HCT116 (cell line): ENCODE data around the gene MYDGF.
A peak's percentile ranks its signal among the peaks of the same experiment; 100 is the strongest.

Experiments
- CEBPB ChIP-seq: IDR thresholded peaks from 2 replicates; pipeline ENCODE4 v1.6.1; 2012; ENCODE audit warnings: low read depth
- EZH2 ChIP-seq: fragments of 200-600 bp; sonication (generic); IDR thresholded peaks from 2 replicates; pipeline ENCODE4 v1.6.1; 2017; ENCODE audit warnings: antibody characterized with exemption, mixed run types
- EZH2phosphoT487 ChIP-seq: fragments of 200-600 bp; IDR thresholded peaks from 2 replicates; pipeline ENCODE4 v1.6.1; 2018; ENCODE audit warnings: antibody characterized with exemption, borderline replicate concordance
- POLR2A ChIP-seq: IDR thresholded peaks from 2 replicates; pipeline ENCODE4 v1.7.0; 2011; ENCODE audit warnings: borderline replicate concordance; ENCODE audit not compliant: insufficient read depth, insufficient read length; ENCODE audit errors: extremely low read depth
- POLR2AphosphoS5 ChIP-seq: IDR thresholded peaks from 2 replicates; pipeline ENCODE4 v1.6.1; 2011; ENCODE audit warnings: mild to moderate bottlenecking, low read depth, low read length, moderate library complexity
- SIN3A ChIP-seq: IDR thresholded peaks from 2 replicates; pipeline ENCODE4 v1.6.1; 2012; ENCODE audit warnings: low read depth
- YY1 ChIP-seq: IDR thresholded peaks from 2 replicates; pipeline ENCODE4 v1.6.1; 2011; ENCODE audit warnings: low read length, low read depth, moderate library complexity, mild to moderate bottlenecking; ENCODE audit not compliant: insufficient replicate concordance; ENCODE audit errors: extremely low read depth
- TF ChIP-seq, protein P1 (sequence below): IDR thresholded peaks from 2 replicates; pipeline ENCODE4 v1.6.1; 2012
- TF ChIP-seq, protein P2 (sequence below), 3 experiments: fragments of 200-600 bp in 1 of 3; sonication (generic) in 1 of 3; IDR thresholded peaks in 2 of 3; conservative IDR thresholded peaks in 1 of 3; 2 replicates each; pipeline ENCODE4 v1.5.1; 2012 to 2017; ENCODE audit warnings: low read depth in 2 of 3, low read length in 2 of 3, antibody characterized with exemption in 1 of 3, borderline replicate concordance in 1 of 3, control low read depth in 1 of 3, mild to moderate bottlenecking in 1 of 3, mixed read lengths in 1 of 3, mixed run types in 1 of 3, moderate library complexity in 1 of 3; ENCODE audit not compliant: insufficient read depth in 1 of 3
- TF ChIP-seq, protein P3 (sequence below): IDR thresholded peaks from 2 replicates; pipeline ENCODE4 v1.6.1; 2012

GRCh38 chr19:4633140-4633967, 36.8 kb downstream of the MYDGF start:
- TF ChIP-seq, protein P1, sequence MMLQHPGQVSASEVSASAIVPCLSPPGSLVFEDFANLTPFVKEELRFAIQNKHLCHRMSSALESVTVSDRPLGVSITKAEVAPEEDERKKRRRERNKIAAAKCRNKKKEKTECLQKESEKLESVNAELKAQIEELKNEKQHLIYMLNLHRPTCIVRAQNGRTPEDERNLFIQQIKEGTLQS: no peak
- TF ChIP-seq, protein P2, sequence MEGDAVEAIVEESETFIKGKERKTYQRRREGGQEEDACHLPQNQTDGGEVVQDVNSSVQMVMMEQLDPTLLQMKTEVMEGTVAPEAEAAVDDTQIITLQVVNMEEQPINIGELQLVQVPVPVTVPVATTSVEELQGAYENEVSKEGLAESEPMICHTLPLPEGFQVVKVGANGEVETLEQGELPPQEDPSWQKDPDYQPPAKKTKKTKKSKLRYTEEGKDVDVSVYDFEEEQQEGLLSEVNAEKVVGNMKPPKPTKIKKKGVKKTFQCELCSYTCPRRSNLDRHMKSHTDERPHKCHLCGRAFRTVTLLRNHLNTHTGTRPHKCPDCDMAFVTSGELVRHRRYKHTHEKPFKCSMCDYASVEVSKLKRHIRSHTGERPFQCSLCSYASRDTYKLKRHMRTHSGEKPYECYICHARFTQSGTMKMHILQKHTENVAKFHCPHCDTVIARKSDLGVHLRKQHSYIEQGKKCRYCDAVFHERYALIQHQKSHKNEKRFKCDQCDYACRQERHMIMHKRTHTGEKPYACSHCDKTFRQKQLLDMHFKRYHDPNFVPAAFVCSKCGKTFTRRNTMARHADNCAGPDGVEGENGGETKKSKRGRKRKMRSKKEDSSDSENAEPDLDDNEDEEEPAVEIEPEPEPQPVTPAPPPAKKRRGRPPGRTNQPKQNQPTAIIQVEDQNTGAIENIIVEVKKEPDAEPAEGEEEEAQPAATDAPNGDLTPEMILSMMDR (IDR thresholded peaks at IDR 0.05 in 2 of 3, conservative IDR thresholded peaks at IDR 0.05 in 1 of 3; ENCODE audit: borderline replicate concordance in 1 of 3, insufficient read depth in 1 of 3, low read depth in 2 of 3, low read length in 2 of 3): peak; percentile 65 to 96 (median 90); a peak in 5 of 6 replicates
- TF ChIP-seq POLR2AphosphoS5: no peak
- TF ChIP-seq POLR2A: no peak
- TF ChIP-seq, protein P3, sequence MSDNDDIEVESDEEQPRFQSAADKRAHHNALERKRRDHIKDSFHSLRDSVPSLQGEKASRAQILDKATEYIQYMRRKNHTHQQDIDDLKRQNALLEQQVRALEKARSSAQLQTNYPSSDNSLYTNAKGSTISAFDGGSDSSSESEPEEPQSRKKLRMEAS: peak; percentile 73
- no peak for TF ChIP-seq EZH2
- no peak for TF ChIP-seq CEBPB
- no peak for TF ChIP-seq EZH2phosphoT487
- TF ChIP-seq YY1: no peak
- TF ChIP-seq SIN3A: no peak
